Mesothelial cell of epicardium (in vitro differentiated cells): ENCODE measurements around the gene MTHFD2L. TPM values are rescaled to one million over a fixed set of nuclear protein-coding genes. Genes with fewer than 3 reads are reported as not detected.

ENCODE experiments used
- DNase-seq, 2 experiments: peaks; one replicate each; pipeline ENCODE4 v3.0.0; 2021; ENCODE audit warnings: low spot score in 2 of 2; ENCODE audit not compliant: unreplicated experiment in 2 of 2
- H3K27ac Mint-ChIP-seq: 2 replicates; pipeline ENCODE4 v1.8.0; 2021; ENCODE audit warnings: mixed read lengths
- H3K27me3 Mint-ChIP-seq: 2 replicates; pipeline ENCODE4 v1.8.0; 2021; ENCODE audit warnings: low read depth, mixed read lengths
- H3K36me3 Mint-ChIP-seq: 2 replicates; pipeline ENCODE4 v1.8.0; 2021; ENCODE audit warnings: mixed read lengths
- H3K4me1 Mint-ChIP-seq: 2 replicates; pipeline ENCODE4 v1.8.0; 2021; ENCODE audit warnings: mixed read lengths
- H3K4me3 Mint-ChIP-seq: 2 replicates; pipeline ENCODE4 v1.8.0; 2021; ENCODE audit warnings: mild to moderate bottlenecking, moderate library complexity, mixed read lengths
- H3K9me3 Mint-ChIP-seq: 2 replicates; pipeline ENCODE4 v1.8.0; 2021; ENCODE audit warnings: mixed read lengths
- total RNA-seq: library from RNA; stranded (reverse); gene quantifications from 3 replicates; pipeline ENCODE4 v1.2.1, GENCODE V29; 2021
- TF ChIP-seq, protein P1 (sequence below): fragments of 200-600 bp; sonication (generic); IDR thresholded peaks from one replicate; pipeline ENCODE4 v1.5.0; 2021; ENCODE audit warnings: antibody characterized with exemption; ENCODE audit not compliant: unreplicated experiment

Gene MTHFD2L
- total RNA-seq, 1 donor from 2014 or later: 19.2 TPM

DNA sequence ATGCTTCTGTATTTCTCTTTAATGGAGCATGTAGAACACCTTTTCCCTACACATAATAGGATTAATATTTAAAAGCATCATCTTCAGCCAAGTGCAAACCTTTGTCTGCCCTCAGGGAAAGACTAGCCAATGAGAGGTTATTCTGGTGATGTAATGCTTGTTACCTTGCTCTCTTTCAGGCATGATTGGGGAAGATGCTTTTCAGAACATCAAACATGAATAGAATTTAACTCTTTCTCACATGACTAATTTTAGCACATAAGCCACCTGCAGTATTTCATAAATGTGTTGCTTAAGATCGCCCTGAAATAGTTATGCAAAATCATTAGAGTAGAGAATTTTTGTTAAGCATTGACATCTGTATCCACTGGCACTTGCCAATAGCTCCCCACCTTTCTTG lies 139.6 kb downstream of the MTHFD2L start:
- H3K27ac Mint-ChIP-seq: no peak overlapping the region
- peaks cover 34% of the 10 kb centered on the region for H3K4me1 Mint-ChIP-seq
- H3K27me3 Mint-ChIP-seq: no peaks in the 10 kb centered on the region
- DNase-seq: no peak
- H3K9me3 Mint-ChIP-seq: no peaks in the 10 kb centered on the region
- no peak overlapping the region for H3K4me3 Mint-ChIP-seq
- TF ChIP-seq, protein P1, sequence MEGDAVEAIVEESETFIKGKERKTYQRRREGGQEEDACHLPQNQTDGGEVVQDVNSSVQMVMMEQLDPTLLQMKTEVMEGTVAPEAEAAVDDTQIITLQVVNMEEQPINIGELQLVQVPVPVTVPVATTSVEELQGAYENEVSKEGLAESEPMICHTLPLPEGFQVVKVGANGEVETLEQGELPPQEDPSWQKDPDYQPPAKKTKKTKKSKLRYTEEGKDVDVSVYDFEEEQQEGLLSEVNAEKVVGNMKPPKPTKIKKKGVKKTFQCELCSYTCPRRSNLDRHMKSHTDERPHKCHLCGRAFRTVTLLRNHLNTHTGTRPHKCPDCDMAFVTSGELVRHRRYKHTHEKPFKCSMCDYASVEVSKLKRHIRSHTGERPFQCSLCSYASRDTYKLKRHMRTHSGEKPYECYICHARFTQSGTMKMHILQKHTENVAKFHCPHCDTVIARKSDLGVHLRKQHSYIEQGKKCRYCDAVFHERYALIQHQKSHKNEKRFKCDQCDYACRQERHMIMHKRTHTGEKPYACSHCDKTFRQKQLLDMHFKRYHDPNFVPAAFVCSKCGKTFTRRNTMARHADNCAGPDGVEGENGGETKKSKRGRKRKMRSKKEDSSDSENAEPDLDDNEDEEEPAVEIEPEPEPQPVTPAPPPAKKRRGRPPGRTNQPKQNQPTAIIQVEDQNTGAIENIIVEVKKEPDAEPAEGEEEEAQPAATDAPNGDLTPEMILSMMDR: no peak
- H3K36me3 Mint-ChIP-seq: no peaks in the 10 kb centered on the region

DNA sequence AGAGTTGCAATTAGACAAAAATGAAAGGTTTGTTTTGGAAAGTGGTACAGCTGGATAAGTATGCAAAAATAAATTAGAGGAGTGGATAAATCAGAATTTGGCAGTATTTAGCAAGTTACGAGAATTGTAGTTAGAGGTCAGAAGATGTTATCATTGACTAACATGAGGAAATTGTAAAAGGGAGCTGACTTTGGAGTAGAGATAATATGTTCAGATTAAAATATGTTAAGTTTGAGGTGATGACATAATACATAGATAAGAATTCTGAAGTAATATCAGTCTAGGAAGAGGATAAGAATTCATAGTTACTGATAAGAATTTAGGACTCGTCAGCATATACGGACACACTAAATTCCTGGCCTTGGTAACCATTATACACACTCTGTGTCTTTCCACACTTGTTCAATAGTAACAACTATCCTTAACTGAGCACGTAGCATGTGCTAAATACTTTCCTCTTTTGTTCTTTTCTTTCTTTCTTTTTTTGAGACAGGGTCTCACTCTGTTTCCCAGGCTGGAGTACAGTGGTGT lies 146.2 kb downstream of the MTHFD2L start:
- Mint-ChIP-seq H3K4me3 (no peak overlapping the region), H3K4me1 (peaks cover 16% of the 10 kb centered on the region), H3K27ac (no peak overlapping the region), H3K9me3 (no peaks in the 10 kb centered on the region), H3K27me3 (no peaks in the 10 kb centered on the region), H3K36me3 (no peaks in the 10 kb centered on the region)
- TF ChIP-seq, protein P1: no peak
- no peak for DNase-seq

DNA sequence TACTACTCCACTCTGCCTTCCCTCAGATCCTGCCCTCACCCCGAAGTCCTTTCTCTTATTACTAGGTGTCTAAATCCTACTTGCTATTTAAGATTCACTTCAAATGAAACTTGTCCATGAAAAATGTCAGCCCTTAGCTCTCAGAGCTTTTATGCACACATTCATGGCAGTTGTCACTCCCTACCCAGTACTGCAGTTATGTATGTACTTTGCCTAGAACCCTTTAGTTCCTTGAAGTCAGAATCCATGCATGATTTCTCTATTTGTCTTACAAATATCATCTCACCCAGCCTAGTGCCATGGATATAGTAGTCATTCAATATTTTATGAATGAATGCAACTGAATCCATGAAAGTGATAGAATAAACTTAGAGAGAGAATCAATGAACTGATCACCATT lies 147.1 kb downstream of the MTHFD2L start:
- Mint-ChIP-seq H3K36me3 (no peaks in the 10 kb centered on the region), H3K9me3 (no peaks in the 10 kb centered on the region), H3K4me3 (no peak overlapping the region), H3K4me1 (peaks cover 21% of the 10 kb centered on the region), H3K27me3 (no peaks in the 10 kb centered on the region), H3K27ac (no peak overlapping the region)
- TF ChIP-seq, protein P1: no peak
- no peak for DNase-seq

DNA sequence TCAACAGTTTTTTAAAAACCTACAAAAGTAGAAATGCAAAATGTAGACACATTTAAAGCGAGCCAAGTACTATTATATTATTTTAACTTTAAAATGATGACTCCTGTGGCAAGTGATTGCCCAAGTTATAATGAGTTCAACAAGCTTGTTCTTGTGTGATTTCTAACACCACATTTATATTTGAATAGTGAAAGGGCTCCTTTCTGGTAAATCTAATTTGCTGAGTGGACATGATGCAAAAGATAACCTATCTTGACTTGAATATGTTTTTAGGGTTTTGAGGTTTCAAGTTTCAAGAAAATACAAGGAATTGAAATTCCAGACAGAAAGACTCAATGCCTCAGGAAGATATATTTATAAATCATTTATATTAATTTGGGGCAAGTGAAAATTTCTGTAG lies 149.3 kb downstream of the MTHFD2L start:
- H3K4me3 Mint-ChIP-seq: no peak overlapping the region

DNA sequence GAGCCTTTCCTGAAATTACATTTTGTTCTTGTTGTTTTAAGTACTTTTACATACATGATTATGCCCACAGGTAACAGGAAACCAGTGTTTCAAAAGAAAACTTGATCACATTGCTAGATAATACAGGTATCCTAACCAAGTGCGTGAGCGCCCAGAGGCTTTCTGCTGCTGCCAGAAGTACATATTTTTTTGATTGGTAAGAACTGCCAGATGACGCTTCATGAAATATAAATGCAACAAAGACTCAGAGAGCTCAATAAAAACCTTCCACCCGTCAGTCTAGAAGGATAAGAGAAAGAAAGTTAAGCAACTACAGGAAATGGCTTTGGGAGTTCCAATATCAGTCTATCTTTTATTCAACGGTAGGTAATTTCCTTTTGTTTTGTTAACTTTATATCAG lies 150.3 kb downstream of the MTHFD2L start, which contains the start of gene EPGN:
EPGN (plus strand) TSS at position 256 of the 400 bp plus-strand sequence; CDS start at position 320, 64 bp downstream.
- no peaks in the 10 kb centered on the region for H3K9me3 Mint-ChIP-seq
- DNase-seq: no peak
- peak within 1 kb of the TSS; percentile 46 for H3K4me3 Mint-ChIP-seq
- H3K27ac Mint-ChIP-seq: peak within 1 kb of the TSS; percentile 24
- H3K36me3 Mint-ChIP-seq: no peaks in the 10 kb centered on the region
- peaks cover 20% of the 10 kb centered on the region for H3K4me1 Mint-ChIP-seq
- H3K27me3 Mint-ChIP-seq: no peaks in the 10 kb centered on the region
- TF ChIP-seq, protein P1: no peak

More for the DNA sequence above, 149.3 kb downstream of the MTHFD2L start:
- TF ChIP-seq, protein P1: no peak
- H3K36me3 Mint-ChIP-seq: no peaks in the 10 kb centered on the region
- H3K4me1 Mint-ChIP-seq: peaks cover 23% of the 10 kb centered on the region
- no peaks in the 10 kb centered on the region for H3K9me3 Mint-ChIP-seq
- H3K27me3 Mint-ChIP-seq: no peaks in the 10 kb centered on the region
- H3K27ac Mint-ChIP-seq: no peak overlapping the region
- DNase-seq: no peak

DNA sequence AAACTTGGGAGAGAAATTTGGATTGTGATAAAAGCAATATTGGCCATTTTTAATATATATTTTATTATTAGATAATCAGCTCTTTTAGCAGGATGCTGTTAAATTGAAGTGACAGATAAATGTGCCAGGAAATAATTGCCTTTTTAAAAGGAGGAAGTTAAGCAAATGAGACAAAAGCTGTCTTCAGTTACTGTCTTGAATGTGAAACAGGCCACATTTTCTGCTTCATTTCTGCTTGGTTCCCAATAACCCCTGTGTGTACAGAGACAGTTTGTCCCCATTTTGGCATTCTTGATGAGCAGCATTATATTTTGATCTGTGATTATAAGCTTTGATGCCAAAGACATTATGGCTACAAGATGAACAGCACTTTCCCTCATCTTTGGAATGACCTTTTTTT lies 151.3 kb downstream of the MTHFD2L start:
- no peaks in the 10 kb centered on the region for H3K9me3 Mint-ChIP-seq
- no peak for DNase-seq
- peak overlapping the region; percentile 46 for H3K4me3 Mint-ChIP-seq
- H3K27me3 Mint-ChIP-seq: no peaks in the 10 kb centered on the region
- no peak overlapping the region for H3K27ac Mint-ChIP-seq
- TF ChIP-seq, protein P1: no peak
- H3K36me3 Mint-ChIP-seq: no peaks in the 10 kb centered on the region
- peaks cover 20% of the 10 kb centered on the region for H3K4me1 Mint-ChIP-seq
